ENCODE measurements around the gene TNNI3K.

The TNNI3K gene

GRCh38 chr1:74395571-74395970, 160.4 kb downstream of the TNNI3K start:
- DNase-seq (ENCODE audit: low read depth): no peak

- no peak for DNase-seq (ENCODE audit: low read depth)
Observed at GRCh38 chr1:74396462-74396861, 161.3 kb downstream of the TNNI3K start.

GRCh38 chr1:74396933-74397332, 161.7 kb downstream of the TNNI3K start:
- DNase-seq (ENCODE audit: low read depth): no peak

- DNase-seq (ENCODE audit: low read depth): no peak
Observed at GRCh38 chr1:74399249-74399648, 164.1 kb downstream of the TNNI3K start.

GRCh38 chr1:74402873-74403272, 167.7 kb downstream of the TNNI3K start:
- DNase-seq (ENCODE audit: low read depth): no peak

GRCh38 chr1:74403606-74404005, 168.4 kb downstream of the TNNI3K start:
- no peak for DNase-seq (ENCODE audit: low read depth)

GRCh38 chr1:74406759-74407158, 171.6 kb downstream of the TNNI3K start:
- no peak for DNase-seq (ENCODE audit: low read depth)

- no peak for DNase-seq (ENCODE audit: low read depth)
Observed at GRCh38 chr1:74407902-74408301, 172.7 kb downstream of the TNNI3K start.

- DNase-seq (ENCODE audit: low read depth): no peak
Observed at GRCh38 chr1:74412244-74412643, 177.1 kb downstream of the TNNI3K start.

GRCh38 chr1:74415935-74416334, 180.7 kb downstream of the TNNI3K start:
- DNase-seq (ENCODE audit: low read depth): no peak

GRCh38 chr1:74419611-74420010, 184.4 kb downstream of the TNNI3K start:
- DNase-seq (ENCODE audit: low read depth): no peak

GRCh38 chr1:74420467-74420866, 185.3 kb downstream of the TNNI3K start:
- DNase-seq (ENCODE audit: low read depth): no peak

GRCh38 chr1:74422421-74423292, 187.5 kb downstream of the TNNI3K start:
- DNase-seq (ENCODE audit: low read depth): no peak

GRCh38 chr1:74423471-74423870, 188.3 kb downstream of the TNNI3K start:
- no peak for DNase-seq (ENCODE audit: low read depth)

- no peak for DNase-seq (ENCODE audit: low read depth)
Observed at GRCh38 chr1:74425676-74426075, 190.5 kb downstream of the TNNI3K start.

GRCh38 chr1:74426208-74426937, 191.2 kb downstream of the TNNI3K start:
- DNase-seq (ENCODE audit: low read depth): no peak

- DNase-seq (ENCODE audit: low read depth): no peak
Observed at GRCh38 chr1:74427681-74428080, 192.5 kb downstream of the TNNI3K start.

- no peak for DNase-seq (ENCODE audit: low read depth)
Observed at GRCh38 chr1:74429580-74429979, 194.4 kb downstream of the TNNI3K start.

- DNase-seq (ENCODE audit: low read depth): no peak
Observed at GRCh38 chr1:74430342-74430934, 195.3 kb downstream of the TNNI3K start.

GRCh38 chr1:74431531-74431930, 196.3 kb downstream of the TNNI3K start:
- DNase-seq (ENCODE audit: low read depth): no peak

- no peak for DNase-seq (ENCODE audit: low read depth)
Observed at GRCh38 chr1:74432325-74432724, 197.1 kb downstream of the TNNI3K start.

- no peak for DNase-seq (ENCODE audit: low read depth)
Observed at GRCh38 chr1:74434321-74434720, 199.1 kb downstream of the TNNI3K start.

- DNase-seq (ENCODE audit: low read depth): no peak
Observed at GRCh38 chr1:74436078-74436477, 200.9 kb downstream of the TNNI3K start.

Measured in stimulated activated CD8-positive, alpha-beta memory T cell treated with anti-CD3 and anti-CD28 coated beads, Interleukin-15, amount 100 ng/mL, for 1 hour (primary cell).